Smooth muscle cell of the brain vasculature (primary cell): Measurements from ENCODE around the gene PTTG1.

ENCODE experiments used
- DNase-seq: peaks from one replicate; pipeline ENCODE4 v3.0.0-alpha.2; 2012; ENCODE audit warnings: low read depth, low spot score

Gene PTTG1

GRCh38 chr5:160453751-160454150 lies 32.1 kb downstream of the PTTG1 start:
- DNase-seq = no peak

GRCh38 chr5:160455600-160455999 lies 33.9 kb downstream of the PTTG1 start:
- no peak for DNase-seq

GRCh38 chr5:160456480-160457177 lies 35.0 kb downstream of the PTTG1 start:
- DNase-seq = no peak

GRCh38 chr5:160457252-160457651 lies 35.6 kb downstream of the PTTG1 start:
- no peak for DNase-seq

- DNase-seq = no peak
Measured at GRCh38 chr5:160458806-160459800, 37.4 kb downstream of the PTTG1 start.

GRCh38 chr5:160460377-160461049 lies 38.9 kb downstream of the PTTG1 start:
- DNase-seq = no peak

- no peak for DNase-seq
Measured at GRCh38 chr5:160461378-160461777, 39.7 kb downstream of the PTTG1 start.

GRCh38 chr5:160462167-160462566 lies 40.5 kb downstream of the PTTG1 start:
- DNase-seq = no peak

GRCh38 chr5:160463227-160463626 lies 41.6 kb downstream of the PTTG1 start:
- DNase-seq = no peak

GRCh38 chr5:160463740-160464465 lies 42.2 kb downstream of the PTTG1 start:
- no peak for DNase-seq

- no peak for DNase-seq
Measured at GRCh38 chr5:160464466-160464797, 42.8 kb downstream of the PTTG1 start.

- no peak for DNase-seq
Measured at GRCh38 chr5:160466116-160466515, 44.5 kb downstream of the PTTG1 start.

- no peak for DNase-seq
Measured at GRCh38 chr5:160466889-160467554, 45.4 kb downstream of the PTTG1 start.

GRCh38 chr5:160467555-160468362 lies 46.1 kb downstream of the PTTG1 start:
- DNase-seq = peak; percentile 53

GRCh38 chr5:160468363-160468975 lies 46.8 kb downstream of the PTTG1 start:
- DNase-seq = no peak

GRCh38 chr5:160469156-160470144 lies 47.8 kb downstream of the PTTG1 start:
- no peak for DNase-seq

GRCh38 chr5:160470437-160471361 lies 49.0 kb downstream of the PTTG1 start:
- DNase-seq = no peak
